Measurements from ENCODE around the gene MRTFB. TPM values are rescaled to one million over a fixed set of nuclear protein-coding genes. Genes with fewer than 3 reads are reported as not detected.

MRTFB gene
- total RNA-seq, 1 experiment from 2014 or later, result 12.1 TPM

DNA sequence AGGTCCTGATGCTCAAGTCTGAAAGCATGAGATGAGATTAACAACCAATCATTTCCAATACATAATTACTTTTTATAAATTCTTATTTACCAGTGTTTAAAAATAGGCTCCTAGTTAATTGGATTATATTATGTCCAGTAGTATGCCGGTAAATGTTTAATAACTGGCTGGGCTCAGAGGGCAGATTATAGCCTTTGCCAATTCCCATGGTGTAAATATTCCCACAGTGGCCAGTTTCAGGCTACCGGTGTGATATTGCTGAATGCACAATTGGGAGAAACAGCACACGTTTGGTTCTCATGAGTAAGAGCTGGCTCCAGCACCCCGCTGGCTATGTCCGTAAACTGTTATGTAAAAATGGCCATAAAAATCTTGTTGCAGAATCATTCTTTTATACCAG is 167.6 kb downstream of the MRTFB start:
- H3K27me3 ChIP-seq (replicated peaks), result no peaks in the 10 kb centered on the region
- no peak overlapping the region for H3K27ac ChIP-seq
- DNase-seq (ENCODE audit: low read depth in 1 of 2, low spot score in 2 of 2), result no peak
- no peak overlapping the region for H3K4me3 ChIP-seq
- no peaks in the 10 kb centered on the region for H3K4me1 ChIP-seq (replicated peaks)
- peaks cover 43% of the 10 kb centered on the region for H3K36me3 ChIP-seq
- H3K9me3 ChIP-seq (replicated peaks), result no peaks in the 10 kb centered on the region

DNA sequence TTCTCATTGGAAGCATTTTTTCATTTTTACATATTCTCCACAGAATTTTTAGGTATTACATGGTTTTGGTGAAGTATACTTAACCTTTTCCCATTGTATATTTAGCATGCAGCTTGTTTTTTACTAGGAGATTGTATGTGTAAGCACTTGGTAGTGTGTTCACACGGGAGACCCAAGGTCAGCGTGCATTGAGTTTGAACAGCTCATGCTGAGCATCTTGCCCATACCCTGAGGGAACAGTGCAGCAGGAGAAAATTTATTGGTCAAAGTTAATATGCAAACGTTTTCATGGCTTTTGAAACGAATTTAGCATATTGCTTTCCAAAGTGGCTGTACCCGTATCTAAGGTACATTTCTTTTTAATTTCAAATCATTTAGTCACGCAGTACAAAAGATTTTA is 168.7 kb downstream of the MRTFB start:
- Histone ChIP-seq H3K36me3 (peaks cover 34% of the 10 kb centered on the region), H3K4me3 (no peak overlapping the region), H3K27ac (no peak overlapping the region), H3K4me1 (replicated peaks) (no peaks in the 10 kb centered on the region), H3K27me3 (replicated peaks) (no peaks in the 10 kb centered on the region), H3K9me3 (replicated peaks) (no peaks in the 10 kb centered on the region)
- no peak for DNase-seq (ENCODE audit: low read depth in 1 of 2, low spot score in 2 of 2)

DNA sequence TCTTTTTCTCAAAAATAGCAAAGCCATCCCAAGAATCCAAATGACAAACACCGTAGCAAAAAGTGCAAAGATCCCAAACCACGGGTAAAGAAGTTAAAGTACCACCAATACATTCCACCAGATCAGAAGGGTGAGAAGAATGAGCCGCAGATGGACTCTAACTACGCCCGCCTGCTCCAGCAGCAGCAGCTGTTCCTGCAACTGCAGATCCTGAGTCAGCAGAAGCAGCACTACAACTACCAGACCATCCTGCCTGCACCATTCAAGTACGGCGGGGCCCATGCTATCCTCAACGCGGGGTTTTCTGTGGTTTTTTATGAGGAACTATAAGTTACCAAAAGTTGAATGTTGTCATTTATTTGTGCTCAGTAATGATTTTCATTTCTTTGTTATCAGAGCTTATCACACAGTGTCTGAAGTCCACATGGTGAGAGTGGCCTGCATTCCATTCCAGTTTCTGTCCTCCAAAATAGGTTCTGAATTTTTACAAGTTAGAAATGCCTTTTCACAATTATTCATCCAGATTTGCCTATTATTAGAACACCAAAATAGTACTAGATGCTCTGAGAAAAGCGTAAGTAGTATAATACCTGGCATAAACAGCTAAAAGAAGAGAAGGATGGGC is 169.2 kb downstream of the MRTFB start:
- no peak for DNase-seq (ENCODE audit: low read depth in 1 of 2, low spot score in 2 of 2)
- no peaks in the 10 kb centered on the region for H3K9me3 ChIP-seq (replicated peaks)
- no peaks in the 10 kb centered on the region for H3K27me3 ChIP-seq (replicated peaks)
- no peak overlapping the region for H3K27ac ChIP-seq
- H3K4me3 ChIP-seq, result no peak overlapping the region
- H3K4me1 ChIP-seq (replicated peaks), result no peaks in the 10 kb centered on the region
- H3K36me3 ChIP-seq, result peaks cover 31% of the 10 kb centered on the region

DNA sequence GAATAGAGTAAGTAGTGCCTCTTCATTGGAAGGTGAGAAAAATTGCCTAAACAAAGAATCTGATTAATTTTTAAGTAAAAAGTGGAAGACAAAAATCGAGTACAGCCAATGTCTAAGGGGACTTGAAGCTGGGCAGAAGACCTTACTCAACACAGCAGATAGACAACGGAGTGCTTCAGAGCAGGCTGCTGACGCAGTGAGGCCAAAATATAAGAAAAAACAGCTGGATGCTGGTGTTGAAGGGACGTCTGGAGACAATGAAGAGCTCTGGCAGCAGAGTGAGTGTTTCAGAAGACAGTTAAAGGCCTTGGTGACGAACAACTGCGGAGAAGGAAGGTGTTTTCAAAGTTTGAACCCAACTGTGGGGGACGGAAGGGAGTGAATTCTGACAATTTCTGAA is 169.8 kb downstream of the MRTFB start:
- H3K9me3 ChIP-seq (replicated peaks), result no peaks in the 10 kb centered on the region
- no peaks in the 10 kb centered on the region for H3K27me3 ChIP-seq (replicated peaks)
- H3K36me3 ChIP-seq, result peaks cover 37% of the 10 kb centered on the region
- no peak overlapping the region for H3K4me3 ChIP-seq
- DNase-seq (ENCODE audit: low read depth in 1 of 2, low spot score in 2 of 2), result no peak
- H3K4me1 ChIP-seq (replicated peaks), result no peaks in the 10 kb centered on the region
- H3K27ac ChIP-seq, result no peak overlapping the region

DNA sequence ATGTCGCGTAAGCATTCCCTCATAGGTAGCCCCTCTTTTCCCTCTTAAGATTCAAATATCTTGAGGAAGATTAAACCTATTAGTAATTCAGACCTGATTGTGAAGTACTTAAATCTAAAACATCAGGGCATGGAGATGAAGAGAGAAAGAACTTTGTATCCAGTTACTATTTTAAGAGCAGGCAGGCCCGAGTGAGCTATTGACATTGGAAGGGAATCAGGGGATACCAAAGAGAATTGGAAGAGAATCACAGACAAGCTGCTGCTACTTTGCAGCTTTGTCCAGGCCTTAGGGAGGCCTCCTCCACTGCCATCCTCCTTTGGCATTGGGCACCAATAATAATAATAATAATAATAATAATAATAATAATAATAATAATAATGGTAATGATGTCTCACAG is 170.5 kb downstream of the MRTFB start:
- no peaks in the 10 kb centered on the region for H3K27me3 ChIP-seq (replicated peaks)
- no peak overlapping the region for H3K27ac ChIP-seq
- peaks cover 43% of the 10 kb centered on the region for H3K36me3 ChIP-seq
- no peak overlapping the region for H3K4me3 ChIP-seq
- no peak for DNase-seq (ENCODE audit: low read depth in 1 of 2, low spot score in 2 of 2)
- H3K4me1 ChIP-seq (replicated peaks), result no peaks in the 10 kb centered on the region
- H3K9me3 ChIP-seq (replicated peaks), result no peaks in the 10 kb centered on the region

DNA sequence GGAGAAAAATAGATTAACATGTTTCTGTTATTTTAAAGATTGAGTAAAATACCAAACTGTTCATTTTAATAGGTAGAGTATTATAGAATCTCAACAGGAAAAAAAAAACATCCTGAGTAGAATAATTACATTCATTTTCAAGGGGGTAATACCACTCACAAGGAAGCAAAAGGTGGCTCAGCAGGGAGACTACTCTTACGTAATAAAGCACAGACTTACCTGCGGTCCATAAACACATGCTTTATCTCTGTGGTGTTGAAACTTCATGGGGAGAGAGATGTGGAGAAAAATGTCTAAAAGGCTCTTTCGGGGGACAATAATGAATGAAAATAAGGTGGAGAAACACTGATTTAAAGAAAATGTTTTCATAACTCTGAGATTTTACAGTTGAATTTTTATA is 171.7 kb downstream of the MRTFB start:
- no peak overlapping the region for H3K4me3 ChIP-seq
- H3K27me3 ChIP-seq (replicated peaks), result no peaks in the 10 kb centered on the region
- H3K4me1 ChIP-seq (replicated peaks), result no peaks in the 10 kb centered on the region
- H3K9me3 ChIP-seq (replicated peaks), result no peaks in the 10 kb centered on the region
- H3K36me3 ChIP-seq, result peaks cover 47% of the 10 kb centered on the region
- DNase-seq (ENCODE audit: low read depth in 1 of 2, low spot score in 2 of 2), result no peak
- no peak overlapping the region for H3K27ac ChIP-seq

DNA sequence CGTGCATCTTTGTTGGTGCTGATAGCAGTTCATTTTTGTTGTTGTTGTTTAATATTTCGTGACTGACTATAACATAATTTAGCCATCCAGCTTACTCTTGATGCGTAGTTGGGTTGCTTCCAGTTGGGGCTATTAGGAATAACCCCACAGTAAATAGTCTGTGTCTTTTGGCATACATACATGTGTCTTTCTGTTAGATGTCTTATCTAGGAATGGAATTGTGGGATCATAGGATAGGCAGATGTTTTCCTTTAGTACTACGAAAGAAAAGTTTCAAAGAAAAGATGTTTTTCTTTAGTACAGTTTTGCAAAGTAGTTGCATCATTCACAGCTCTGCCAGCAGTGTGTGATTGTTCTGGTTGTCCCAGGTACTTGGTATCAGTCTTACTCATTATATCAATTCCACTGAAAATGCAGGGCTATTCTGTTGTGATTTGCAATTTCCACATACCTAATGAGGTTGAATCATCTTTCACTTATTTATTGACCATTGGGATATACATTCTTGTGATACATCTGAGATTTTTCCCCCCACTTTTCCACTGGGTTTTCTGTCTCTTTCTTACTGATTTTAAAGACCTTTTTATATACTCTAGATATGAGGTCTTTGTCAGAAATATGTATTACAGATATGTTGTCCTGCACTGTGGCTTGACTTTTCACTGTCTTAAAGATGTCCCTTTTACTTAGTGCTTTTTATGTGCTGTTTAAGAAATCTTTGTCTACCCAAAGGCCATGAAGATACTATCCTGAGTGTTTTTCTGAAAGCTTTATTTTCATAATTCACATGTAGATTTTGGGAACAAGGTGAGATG is 173.3 kb downstream of the MRTFB start:
- Histone ChIP-seq H3K27me3 (replicated peaks) (no peaks in the 10 kb centered on the region), H3K9me3 (replicated peaks) (no peaks in the 10 kb centered on the region), H3K27ac (no peak overlapping the region), H3K4me1 (replicated peaks) (no peaks in the 10 kb centered on the region), H3K4me3 (no peak overlapping the region), H3K36me3 (peaks cover 50% of the 10 kb centered on the region)
- DNase-seq (ENCODE audit: low read depth in 1 of 2, low spot score in 2 of 2), result no peak

DNA sequence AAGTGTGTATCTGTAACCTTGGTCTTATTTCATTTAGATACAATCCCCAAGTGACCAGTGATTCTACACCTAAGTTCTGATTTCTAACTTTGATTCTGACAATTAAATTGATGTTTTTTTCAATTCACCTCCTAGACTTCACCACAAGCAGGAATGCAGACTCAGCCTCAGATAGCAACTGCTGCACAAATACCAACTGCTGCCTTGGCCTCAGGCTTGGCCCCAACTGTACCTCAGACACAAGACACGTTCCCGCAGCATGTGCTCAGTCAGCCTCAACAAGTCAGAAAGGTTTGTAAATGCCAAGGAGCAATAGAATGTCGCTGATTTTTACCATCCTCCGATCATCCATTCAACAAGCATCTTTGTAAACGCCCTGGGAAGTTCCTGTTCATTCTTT is 177.7 kb downstream of the MRTFB start:
- Histone ChIP-seq H3K9me3 (replicated peaks) (no peaks in the 10 kb centered on the region), H3K36me3 (peaks cover 57% of the 10 kb centered on the region), H3K27me3 (replicated peaks) (no peaks in the 10 kb centered on the region), H3K27ac (no peak overlapping the region), H3K4me1 (replicated peaks) (no peaks in the 10 kb centered on the region), H3K4me3 (no peak overlapping the region)
- no peak for DNase-seq (ENCODE audit: low read depth in 1 of 2, low spot score in 2 of 2)

DNA sequence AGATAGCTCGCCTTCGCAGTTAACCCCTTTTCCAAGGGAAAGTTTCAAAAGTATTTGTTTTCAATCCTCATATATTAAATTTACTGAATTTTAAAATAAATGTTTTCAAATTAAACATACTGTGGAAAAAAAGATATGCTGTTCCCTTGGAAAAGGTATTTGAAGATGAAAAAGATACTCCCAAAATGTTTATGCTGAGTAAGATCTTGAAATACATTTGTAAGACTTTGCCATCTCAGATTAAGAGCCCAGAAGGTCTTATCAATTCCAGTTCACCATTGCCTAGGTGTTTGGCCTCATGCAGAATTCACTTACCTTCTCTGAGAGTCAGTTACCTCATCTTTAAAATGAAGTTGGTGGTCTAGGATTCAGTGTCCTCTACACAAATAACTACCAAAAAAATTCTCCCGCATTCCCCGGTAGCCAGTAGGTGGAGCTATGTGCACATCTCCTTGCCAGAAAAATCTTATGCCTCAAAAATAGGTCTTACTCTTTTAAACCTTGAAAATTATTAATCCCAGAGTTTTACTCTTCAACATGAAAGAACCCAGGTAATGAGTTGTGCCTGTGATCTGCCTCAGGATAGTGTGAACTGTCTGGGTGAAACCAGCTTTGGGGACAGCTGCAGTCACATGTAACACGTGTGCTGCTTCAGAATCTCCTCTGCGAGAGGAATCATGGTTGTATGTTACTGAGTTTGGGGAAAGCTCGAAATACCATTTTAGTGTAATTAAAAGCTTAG is 178.3 kb downstream of the MRTFB start:
- no peak overlapping the region for H3K4me3 ChIP-seq
- H3K27ac ChIP-seq, result no peak overlapping the region
- no peaks in the 10 kb centered on the region for H3K4me1 ChIP-seq (replicated peaks)
- no peaks in the 10 kb centered on the region for H3K9me3 ChIP-seq (replicated peaks)
- peak in 1 of 2 experiments; percentile 64 for DNase-seq (ENCODE audit: low read depth in 1 of 2, low spot score in 2 of 2)
- no peaks in the 10 kb centered on the region for H3K27me3 ChIP-seq (replicated peaks)
- H3K36me3 ChIP-seq, result peaks cover 61% of the 10 kb centered on the region

DNA sequence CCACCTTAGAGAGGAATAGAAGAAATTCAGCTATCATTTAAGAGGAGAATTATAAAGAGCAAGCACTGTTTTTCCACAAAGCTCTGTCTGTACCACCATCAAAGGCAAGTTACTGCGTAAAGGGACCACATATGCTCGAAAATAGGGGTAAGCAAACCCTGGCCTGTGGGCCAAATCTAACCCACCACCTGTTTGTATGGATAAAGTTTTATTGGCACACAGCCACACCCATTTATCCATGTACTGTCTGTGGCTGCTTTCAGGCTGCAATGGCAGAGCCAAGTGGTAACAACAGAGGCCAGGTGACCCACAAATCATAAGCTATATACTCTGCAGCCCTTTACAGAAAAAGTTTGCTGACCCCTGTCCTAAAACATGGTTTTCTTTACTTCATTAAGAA is 180.3 kb downstream of the MRTFB start:
- no peak overlapping the region for H3K27ac ChIP-seq
- DNase-seq (ENCODE audit: low read depth in 1 of 2, low spot score in 2 of 2), result no peak
- no peaks in the 10 kb centered on the region for H3K4me1 ChIP-seq (replicated peaks)
- no peaks in the 10 kb centered on the region for H3K9me3 ChIP-seq (replicated peaks)
- no peaks in the 10 kb centered on the region for H3K27me3 ChIP-seq (replicated peaks)
- peaks cover 58% of the 10 kb centered on the region for H3K36me3 ChIP-seq
- no peak overlapping the region for H3K4me3 ChIP-seq

DNA sequence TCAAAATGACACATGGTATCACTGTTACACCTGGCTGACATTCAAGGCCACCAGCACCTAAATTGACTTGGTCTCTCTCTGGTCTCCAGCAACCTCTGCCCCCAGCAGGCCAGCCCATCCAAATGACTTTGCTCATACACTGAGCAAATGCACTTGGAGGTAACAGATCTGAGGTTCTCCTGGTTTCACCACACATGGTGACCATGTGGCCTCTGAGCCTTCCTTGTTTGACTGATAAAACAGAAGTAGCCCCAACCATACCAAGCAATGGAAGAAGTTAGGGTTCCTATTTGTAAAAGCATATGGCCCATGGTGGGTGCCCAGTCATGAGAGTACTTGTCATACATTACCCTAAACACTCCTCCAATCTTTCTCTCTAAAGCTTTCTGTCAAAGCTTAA is 181.7 kb downstream of the MRTFB start:
- no peak overlapping the region for H3K27ac ChIP-seq
- no peaks in the 10 kb centered on the region for H3K9me3 ChIP-seq (replicated peaks)
- H3K36me3 ChIP-seq, result peaks cover 49% of the 10 kb centered on the region
- no peaks in the 10 kb centered on the region for H3K4me1 ChIP-seq (replicated peaks)
- no peaks in the 10 kb centered on the region for H3K27me3 ChIP-seq (replicated peaks)
- no peak overlapping the region for H3K4me3 ChIP-seq
- DNase-seq (ENCODE audit: low read depth in 1 of 2, low spot score in 2 of 2), result no peak

DNA sequence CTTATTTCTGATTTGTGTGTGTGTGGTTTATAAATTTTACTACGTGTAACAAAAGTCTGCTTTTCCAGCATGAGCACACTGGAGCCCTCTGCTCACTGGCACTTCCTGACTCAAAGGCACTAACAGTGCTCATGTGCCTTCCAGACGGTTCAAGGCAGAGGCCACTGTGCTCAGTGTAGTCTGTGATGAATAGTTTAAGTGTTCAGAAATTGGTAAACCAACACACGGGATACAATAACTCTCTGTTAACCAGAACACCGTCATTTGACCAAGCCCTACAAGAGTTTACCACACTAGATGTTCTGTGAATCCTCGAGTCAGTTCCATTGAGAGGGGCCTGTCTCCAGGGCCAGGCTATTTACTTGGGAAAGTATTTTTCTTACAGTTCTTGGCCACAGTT is 191.9 kb downstream of the MRTFB start:
- DNase-seq (ENCODE audit: low read depth in 1 of 2, low spot score in 2 of 2), result no peak
- Histone ChIP-seq H3K27me3 (replicated peaks) (no peaks in the 10 kb centered on the region), H3K4me3 (no peak overlapping the region), H3K9me3 (replicated peaks) (no peaks in the 10 kb centered on the region), H3K36me3 (peaks cover 63% of the 10 kb centered on the region), H3K27ac (no peak overlapping the region), H3K4me1 (replicated peaks) (no peaks in the 10 kb centered on the region)

DNA sequence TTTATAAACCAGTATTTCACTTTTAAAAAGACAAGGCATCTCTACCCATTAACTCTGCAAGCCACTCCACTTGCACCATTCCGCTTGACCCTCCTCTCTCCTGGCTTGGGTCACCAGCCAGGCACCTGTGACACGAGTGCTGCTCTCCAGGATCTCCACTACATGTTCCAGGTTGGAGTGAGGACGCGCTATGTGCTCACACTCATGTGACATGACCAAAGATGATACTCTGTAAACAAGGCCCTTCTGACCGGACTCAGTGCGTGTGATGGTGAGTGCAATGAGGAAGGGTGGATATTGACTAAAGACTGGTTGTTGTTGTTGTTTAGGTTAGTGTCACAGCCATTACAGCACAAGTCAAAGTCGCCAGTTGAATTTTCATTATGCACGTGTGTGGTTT is 192.7 kb downstream of the MRTFB start:
- Histone ChIP-seq H3K4me1 (replicated peaks) (no peaks in the 10 kb centered on the region), H3K36me3 (peaks cover 57% of the 10 kb centered on the region), H3K27ac (no peak overlapping the region), H3K9me3 (replicated peaks) (no peaks in the 10 kb centered on the region), H3K4me3 (no peak overlapping the region), H3K27me3 (replicated peaks) (no peaks in the 10 kb centered on the region)
- DNase-seq (ENCODE audit: low read depth in 1 of 2, low spot score in 2 of 2), result no peak

DNA sequence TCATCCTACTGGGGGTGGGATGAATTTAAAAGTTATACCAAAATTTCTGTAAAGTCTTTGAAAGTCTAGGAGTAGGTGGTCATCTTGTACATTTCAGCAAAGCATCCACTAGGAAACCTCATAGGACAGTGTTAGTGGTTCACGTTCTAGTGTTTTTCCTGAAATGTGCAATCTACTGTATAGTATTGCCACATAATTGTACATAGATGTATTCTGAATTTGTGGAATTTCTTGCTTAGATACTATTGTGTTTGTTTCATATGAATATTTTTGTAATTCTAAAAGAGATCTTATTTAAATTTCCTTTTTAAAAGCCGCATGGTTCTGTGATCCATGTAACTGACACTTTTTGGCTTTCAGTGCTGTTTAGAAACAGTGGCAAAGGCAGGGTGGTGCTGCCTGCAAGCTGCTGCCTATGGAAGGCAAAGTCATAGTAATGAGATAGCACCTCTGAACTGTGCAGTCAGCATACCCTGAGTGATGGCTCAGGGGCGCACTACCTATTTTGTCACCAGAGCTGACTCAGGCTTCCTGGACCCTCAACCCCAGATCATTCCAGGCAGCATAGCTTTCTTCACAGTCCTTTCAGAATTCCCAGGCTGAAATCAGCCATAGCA is 193.3 kb downstream of the MRTFB start:
- H3K27ac ChIP-seq, result no peak overlapping the region
- H3K36me3 ChIP-seq, result peaks cover 51% of the 10 kb centered on the region
- H3K9me3 ChIP-seq (replicated peaks), result 0 out of 2 replicates have a peak, but pooled peaks cover 3% of the 10 kb centered on the region
- H3K27me3 ChIP-seq (replicated peaks), result no peaks in the 10 kb centered on the region
- no peaks in the 10 kb centered on the region for H3K4me1 ChIP-seq (replicated peaks)
- no peak for DNase-seq (ENCODE audit: low read depth in 1 of 2, low spot score in 2 of 2)
- no peak overlapping the region for H3K4me3 ChIP-seq

Data from SJSA1 (cell line).